Right renal pelvis (tissue), 4 donors: ENCODE measurements around the gene JAG2. TPM values are rescaled to one million over a fixed set of nuclear protein-coding genes. Genes with fewer than 3 reads are reported as not detected.

ENCODE experiments used
- DNase-seq, 4 donors: peaks; one replicate each; pipeline ENCODE4 v3.0.0-alpha.2; 2013; ENCODE audit warnings: low read depth in 4 of 4, low spot score in 3 of 4, missing footprints in 1 of 4
- polyA plus RNA-seq, 4 donors: library from polyadenylated mRNA; unstranded; fragments of 120-200 nt; gene quantifications; one replicate each; pipeline ENCODE4 v1.2.1, GENCODE V29; 2013; ENCODE audit not compliant: insufficient read length in 4 of 4

The JAG2 gene
- polyA plus RNA-seq, 4 donors, result 7.3 to 11.7 (median 9.5) TPM

- no peak for DNase-seq
These were observed 1.1 kb downstream of the JAG2 start for GRCh38 chr14:105167303-105168092.

- DNase-seq, result no peak
These were observed 1.8 kb downstream of the JAG2 start for GRCh38 chr14:105166571-105167302.

- DNase-seq, result no peak
These were observed 2.7 kb downstream of the JAG2 start for GRCh38 chr14:105165761-105166485.

- DNase-seq, result no peak
These were observed 3.4 kb downstream of the JAG2 start for GRCh38 chr14:105165134-105165704.

- no peak for DNase-seq
These were observed 5.4 kb downstream of the JAG2 start for GRCh38 chr14:105163040-105163742.

- no peak for DNase-seq
These were observed 6.0 kb downstream of the JAG2 start for GRCh38 chr14:105162669-105162979.

- DNase-seq, result no peak
These were observed 6.5 kb downstream of the JAG2 start for GRCh38 chr14:105161964-105162668.

GRCh38 chr14:105161309-105161708, 7.3 kb downstream of the JAG2 start:
- no peak for DNase-seq

- DNase-seq, result no peak
These were observed 7.8 kb downstream of the JAG2 start for GRCh38 chr14:105160776-105161175.

GRCh38 chr14:105159344-105159743, 9.2 kb downstream of the JAG2 start:
- DNase-seq, result no peak

GRCh38 chr14:105158794-105159193, 9.8 kb downstream of the JAG2 start:
- DNase-seq, result no peak

- no peak for DNase-seq
These were observed 10.7 kb downstream of the JAG2 start for GRCh38 chr14:105157872-105158271.

GRCh38 chr14:105156414-105157375, 11.9 kb downstream of the JAG2 start:
- no peak for DNase-seq

- DNase-seq, result no peak
These were observed 12.7 kb downstream of the JAG2 start for GRCh38 chr14:105155681-105156413.

- no peak for DNase-seq
These were observed 13.4 kb downstream of the JAG2 start for GRCh38 chr14:105155071-105155651.

- DNase-seq, result no peak
These were observed 14.1 kb downstream of the JAG2 start for GRCh38 chr14:105154476-105154871.

- no peak for DNase-seq
These were observed 14.7 kb downstream of the JAG2 start for GRCh38 chr14:105153739-105154475.
